OCI-LY1 (cell line): ENCODE data around the gene CYB5D1.

ENCODE experiments used
- EZH2 ChIP-seq: fragments of 200-600 bp; sonication (generic), shearing (Covaris generic); IDR thresholded peaks from 2 replicates; pipeline ENCODE4 v1.8.0; 2017; ENCODE audit warnings: borderline replicate concordance, mixed run types, mild to moderate bottlenecking, antibody characterized with exemption, low read length, moderate library complexity, mixed read lengths
- TF ChIP-seq, protein P1 (sequence below): fragments of 200-600 bp; sonication (generic), shearing (Covaris generic); IDR thresholded peaks from 2 replicates; pipeline ENCODE4 v1.5.1; 2017; ENCODE audit warnings: mild to moderate bottlenecking, antibody characterized with exemption, low read length, moderate library complexity, mixed read lengths

DNA sequence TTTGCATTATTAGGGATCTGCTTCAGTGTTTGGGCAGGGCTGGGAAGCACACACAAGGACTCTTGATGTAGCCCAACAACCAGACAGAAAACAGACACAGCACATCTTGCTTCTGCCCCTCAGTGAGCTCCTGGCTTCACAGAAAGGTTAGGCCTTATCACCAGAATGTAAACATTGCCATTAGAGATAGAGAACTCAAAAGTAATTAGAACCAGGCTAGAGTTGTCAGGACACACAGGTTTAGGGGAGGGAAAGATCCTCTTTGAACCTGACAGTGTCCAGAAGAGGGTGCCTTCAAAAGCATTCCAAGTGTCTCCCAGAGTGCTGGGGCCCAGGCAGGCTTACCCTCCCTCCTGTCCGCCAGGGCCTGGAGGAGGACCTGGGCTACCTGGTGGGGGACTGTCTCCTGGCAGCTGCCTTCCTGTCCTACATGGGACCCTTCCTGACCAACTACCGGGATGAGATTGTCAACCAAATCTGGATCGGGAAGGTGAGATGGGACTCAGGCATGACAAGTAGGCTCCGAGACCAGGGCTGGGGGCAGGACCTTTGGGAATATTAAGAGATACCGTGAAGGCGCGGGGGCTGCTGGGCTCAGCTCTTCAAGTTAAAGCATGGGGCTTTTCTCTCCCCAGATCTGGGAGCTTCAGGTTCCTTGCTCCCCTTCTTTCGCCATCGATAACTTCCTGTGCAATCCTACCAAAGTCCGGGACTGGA, 40.7 kb upstream of the CYB5D1 start:
- TF ChIP-seq, protein P1, sequence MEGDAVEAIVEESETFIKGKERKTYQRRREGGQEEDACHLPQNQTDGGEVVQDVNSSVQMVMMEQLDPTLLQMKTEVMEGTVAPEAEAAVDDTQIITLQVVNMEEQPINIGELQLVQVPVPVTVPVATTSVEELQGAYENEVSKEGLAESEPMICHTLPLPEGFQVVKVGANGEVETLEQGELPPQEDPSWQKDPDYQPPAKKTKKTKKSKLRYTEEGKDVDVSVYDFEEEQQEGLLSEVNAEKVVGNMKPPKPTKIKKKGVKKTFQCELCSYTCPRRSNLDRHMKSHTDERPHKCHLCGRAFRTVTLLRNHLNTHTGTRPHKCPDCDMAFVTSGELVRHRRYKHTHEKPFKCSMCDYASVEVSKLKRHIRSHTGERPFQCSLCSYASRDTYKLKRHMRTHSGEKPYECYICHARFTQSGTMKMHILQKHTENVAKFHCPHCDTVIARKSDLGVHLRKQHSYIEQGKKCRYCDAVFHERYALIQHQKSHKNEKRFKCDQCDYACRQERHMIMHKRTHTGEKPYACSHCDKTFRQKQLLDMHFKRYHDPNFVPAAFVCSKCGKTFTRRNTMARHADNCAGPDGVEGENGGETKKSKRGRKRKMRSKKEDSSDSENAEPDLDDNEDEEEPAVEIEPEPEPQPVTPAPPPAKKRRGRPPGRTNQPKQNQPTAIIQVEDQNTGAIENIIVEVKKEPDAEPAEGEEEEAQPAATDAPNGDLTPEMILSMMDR: no peak
- no peak for TF ChIP-seq EZH2
